SU-DHL-6 (cell line): ENCODE data around the gene PGK2.

Source experiments
- H2AFZ ChIP-seq: fragments of 200-600 bp; sonication (generic); 2 replicates; pipeline ENCODE4 v1.6.1; 2014; ENCODE audit warnings: low read depth, mild to moderate bottlenecking, moderate library complexity, mixed read lengths, antibody characterized with exemption, low read length; ENCODE audit not compliant: severe bottlenecking
- H3F3A ChIP-seq: fragments of 200-600 bp; shearing (Covaris generic); 2 replicates; pipeline ENCODE4 v1.6.0; 2016; ENCODE audit warnings: antibody characterized with exemption, mild to moderate bottlenecking; ENCODE audit not compliant: insufficient read depth
- H3K27ac ChIP-seq: fragments of 200-600 bp; sonication (generic); 2 replicates; pipeline ENCODE4 v1.5.1; 2016; ENCODE audit warnings: low read depth, mild to moderate bottlenecking, low read length, moderate library complexity, mixed read lengths
- H3K27me3 ChIP-seq: fragments of 200-600 bp; sonication (generic), shearing (Covaris generic); 2 replicates; pipeline ENCODE4 v1.6.0; 2014; ENCODE audit warnings: mild to moderate bottlenecking, low read length
- H3K36me3 ChIP-seq: fragments of 200-600 bp; sonication (generic); 2 replicates; pipeline ENCODE4 v1.6.1; 2014; ENCODE audit warnings: mild to moderate bottlenecking, low read length, mixed read lengths
- H3K4me2 ChIP-seq: fragments of 300-600, 200-600 bp; shearing (Covaris generic), sonication (generic); 2 replicates; pipeline ENCODE4 v1.6.0; 2014; ENCODE audit warnings: low read length, low read depth, mild to moderate bottlenecking; ENCODE audit not compliant: poor library complexity, severe bottlenecking
- H3K4me3 ChIP-seq: fragments of 200-600 bp; sonication (generic); 2 replicates; pipeline ENCODE4 v1.5.1; 2014; ENCODE audit warnings: antibody characterized with exemption, low read length, mild to moderate bottlenecking, mixed read lengths; ENCODE audit not compliant: insufficient read depth, poor library complexity, severe bottlenecking
- H3K79me2 ChIP-seq: fragments of 200-600 bp; sonication (generic); 2 replicates; pipeline ENCODE4 v1.6.1; 2014; ENCODE audit warnings: mild to moderate bottlenecking, low read length, moderate library complexity; ENCODE audit not compliant: insufficient read depth
- H3K9ac ChIP-seq: fragments of 200-600 bp; sonication (generic); 2 replicates; pipeline ENCODE4 v1.7.0; 2014; ENCODE audit warnings: mild to moderate bottlenecking, low read length
- H3K9me2 ChIP-seq: fragments of 200-600 bp; sonication (generic); replicated peaks from 2 replicates; pipeline ENCODE4 v1.6.1; 2014; ENCODE audit warnings: low read length; ENCODE audit not compliant: insufficient read depth
- H3K9me3 ChIP-seq: fragments of 200-600 bp; sonication (generic); 2 replicates; pipeline ENCODE4 v1.6.1; 2014; ENCODE audit warnings: low read length, mixed read lengths; ENCODE audit not compliant: insufficient read depth
- H4K20me1 ChIP-seq: fragments of 200-600 bp; sonication (generic); 2 replicates; pipeline ENCODE4 v1.6.1; 2014; ENCODE audit warnings: low read depth, mild to moderate bottlenecking, antibody characterized with exemption, low read length, moderate library complexity, mixed read lengths
- EZH2phosphoT487 ChIP-seq: fragments of 200-600 bp; sonication (generic), shearing (Covaris generic); conservative IDR thresholded peaks from 2 replicates; pipeline ENCODE4 v1.6.1; 2018; ENCODE audit warnings: mild to moderate bottlenecking, antibody characterized with exemption, low read length, moderate library complexity, mixed read lengths
- TF ChIP-seq, protein P1 (sequence below): fragments of 200-600 bp; sonication (generic); IDR thresholded peaks from one replicate; pipeline ENCODE4 v1.5.1; 2017; ENCODE audit warnings: antibody characterized with exemption, mild to moderate bottlenecking, low read length, moderate library complexity; ENCODE audit not compliant: insufficient read depth, poor library complexity, severe bottlenecking

Gene PGK2

DNA sequence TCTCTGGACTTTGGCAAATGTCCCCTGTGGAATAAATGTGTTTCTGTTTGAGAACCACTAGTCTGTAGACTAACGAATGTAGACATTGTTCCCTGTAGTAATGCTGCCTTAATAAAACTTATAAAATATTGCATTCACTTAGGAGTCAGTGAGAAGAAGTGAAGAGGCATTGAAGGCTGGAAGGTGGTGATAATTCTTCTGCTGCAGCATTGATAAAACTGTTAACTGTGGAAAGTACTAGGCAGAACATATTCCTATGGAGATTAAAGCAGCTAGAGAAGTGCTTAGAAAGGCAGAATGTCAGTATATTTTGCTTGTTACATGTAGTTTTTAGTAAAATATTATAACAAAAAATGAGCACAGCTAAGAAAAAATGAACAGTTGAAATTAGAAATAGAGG is 4.8 kb downstream of the PGK2 start:
- H2AFZ ChIP-seq: no peak overlapping the region
- no peaks in the 10 kb centered on the region for H4K20me1 ChIP-seq
- no peak overlapping the region for H3K4me2 ChIP-seq
- no peaks in the 10 kb centered on the region for H3K27me3 ChIP-seq
- TF ChIP-seq EZH2phosphoT487: no peak
- TF ChIP-seq, protein P1, sequence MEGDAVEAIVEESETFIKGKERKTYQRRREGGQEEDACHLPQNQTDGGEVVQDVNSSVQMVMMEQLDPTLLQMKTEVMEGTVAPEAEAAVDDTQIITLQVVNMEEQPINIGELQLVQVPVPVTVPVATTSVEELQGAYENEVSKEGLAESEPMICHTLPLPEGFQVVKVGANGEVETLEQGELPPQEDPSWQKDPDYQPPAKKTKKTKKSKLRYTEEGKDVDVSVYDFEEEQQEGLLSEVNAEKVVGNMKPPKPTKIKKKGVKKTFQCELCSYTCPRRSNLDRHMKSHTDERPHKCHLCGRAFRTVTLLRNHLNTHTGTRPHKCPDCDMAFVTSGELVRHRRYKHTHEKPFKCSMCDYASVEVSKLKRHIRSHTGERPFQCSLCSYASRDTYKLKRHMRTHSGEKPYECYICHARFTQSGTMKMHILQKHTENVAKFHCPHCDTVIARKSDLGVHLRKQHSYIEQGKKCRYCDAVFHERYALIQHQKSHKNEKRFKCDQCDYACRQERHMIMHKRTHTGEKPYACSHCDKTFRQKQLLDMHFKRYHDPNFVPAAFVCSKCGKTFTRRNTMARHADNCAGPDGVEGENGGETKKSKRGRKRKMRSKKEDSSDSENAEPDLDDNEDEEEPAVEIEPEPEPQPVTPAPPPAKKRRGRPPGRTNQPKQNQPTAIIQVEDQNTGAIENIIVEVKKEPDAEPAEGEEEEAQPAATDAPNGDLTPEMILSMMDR: no peak
- no peaks in the 10 kb centered on the region for H3K9me2 ChIP-seq
- H3K27ac ChIP-seq: no peak overlapping the region
- no peaks in the 10 kb centered on the region for H3K9me3 ChIP-seq
- H3K36me3 ChIP-seq: no peaks in the 10 kb centered on the region
- H3K4me3 ChIP-seq: no peak overlapping the region
- H3K79me2 ChIP-seq: no peaks in the 10 kb centered on the region
- no peak overlapping the region for H3K9ac ChIP-seq
- H3F3A ChIP-seq: no peaks in the 10 kb centered on the region

DNA sequence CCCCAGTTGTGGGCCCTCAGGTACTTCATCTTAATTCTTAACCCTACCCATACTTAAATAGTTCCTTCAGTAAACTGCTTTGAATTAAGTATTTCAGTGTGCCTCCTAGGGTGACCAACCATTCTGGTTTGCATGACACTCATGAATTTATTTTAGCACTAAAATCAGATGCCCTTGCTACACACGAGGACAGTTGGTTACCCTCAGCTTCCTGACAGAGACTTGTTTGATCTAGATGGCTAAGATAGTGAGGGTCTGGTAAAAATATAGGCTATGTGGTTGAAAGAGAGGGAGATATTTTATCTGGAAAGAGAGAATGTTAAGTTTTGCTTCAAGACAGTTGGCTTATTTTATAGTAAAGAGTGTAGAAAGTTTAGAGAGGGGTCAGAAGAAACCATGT is 10.6 kb downstream of the PGK2 start:
- Histone ChIP-seq H3K27me3 (no peaks in the 10 kb centered on the region), H3K9me3 (no peaks in the 10 kb centered on the region), H3K4me2 (no peak overlapping the region), H3K36me3 (no peaks in the 10 kb centered on the region), H3K9ac (no peak overlapping the region), H3K27ac (no peak overlapping the region), H3K4me3 (no peak overlapping the region), H2AFZ (no peak overlapping the region), H3F3A (no peaks in the 10 kb centered on the region), H3K79me2 (no peaks in the 10 kb centered on the region), H4K20me1 (no peaks in the 10 kb centered on the region), H3K9me2 (0 out of 2 replicates have a peak, but pooled peaks cover 3% of the 10 kb centered on the region)
- TF ChIP-seq, protein P1: no peak
- TF ChIP-seq EZH2phosphoT487: no peak

DNA sequence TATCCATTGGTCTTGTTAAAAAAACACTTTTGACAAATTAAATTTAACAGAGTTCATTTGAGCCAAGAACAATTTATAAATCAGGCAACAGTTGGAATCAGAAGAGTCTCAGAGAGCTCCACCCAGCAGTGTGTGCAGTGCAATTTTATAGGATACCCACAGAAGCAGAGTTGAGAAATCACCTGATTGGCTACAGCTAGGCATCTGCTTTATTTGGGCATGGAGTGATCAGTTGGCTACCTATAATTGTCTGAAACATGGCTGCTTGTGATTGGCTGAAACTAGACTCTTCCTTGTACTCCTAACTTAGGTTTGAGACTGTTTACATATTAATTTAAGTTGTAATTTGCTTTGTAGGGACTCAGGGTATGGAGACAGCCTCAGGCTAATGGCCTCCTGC is 12.0 kb downstream of the PGK2 start:
- TF ChIP-seq EZH2phosphoT487: no peak
- TF ChIP-seq, protein P1: no peak
- Histone ChIP-seq H3K9ac (no peak overlapping the region), H3K27me3 (no peaks in the 10 kb centered on the region), H3K79me2 (no peaks in the 10 kb centered on the region), H3K9me3 (no peaks in the 10 kb centered on the region), H3K36me3 (no peaks in the 10 kb centered on the region), H3K4me2 (no peak overlapping the region), H3F3A (no peaks in the 10 kb centered on the region), H3K4me3 (no peak overlapping the region), H2AFZ (no peak overlapping the region), H4K20me1 (no peaks in the 10 kb centered on the region), H3K27ac (no peak overlapping the region), H3K9me2 (0 out of 2 replicates have a peak, but pooled peaks cover 3% of the 10 kb centered on the region)

DNA sequence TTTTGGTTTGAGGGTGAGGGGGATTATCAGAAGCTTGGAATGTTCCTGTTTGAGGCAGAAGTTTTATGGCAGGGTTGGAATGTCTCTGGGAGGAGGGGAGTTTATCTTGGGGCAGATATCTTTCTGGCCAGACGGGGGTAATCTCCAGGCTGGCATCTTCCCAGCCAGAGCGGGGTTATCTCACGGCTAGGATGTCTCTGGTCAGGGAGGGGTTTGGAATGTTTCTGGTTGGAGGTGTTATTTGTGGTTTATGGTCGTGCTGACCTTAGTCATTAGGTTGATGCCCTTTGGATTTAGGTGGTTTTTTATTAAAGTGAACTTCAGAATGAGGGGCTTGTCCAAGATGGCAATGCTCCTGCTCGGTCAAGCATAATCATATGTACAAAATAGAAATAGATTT is 14.8 kb downstream of the PGK2 start:
- no peak overlapping the region for H3K9ac ChIP-seq
- no peaks in the 10 kb centered on the region for H3F3A ChIP-seq
- H3K79me2 ChIP-seq: no peaks in the 10 kb centered on the region
- H2AFZ ChIP-seq: no peak overlapping the region
- no peak for TF ChIP-seq EZH2phosphoT487
- TF ChIP-seq, protein P1: no peak
- H3K9me3 ChIP-seq: no peaks in the 10 kb centered on the region
- H3K27me3 ChIP-seq: no peaks in the 10 kb centered on the region
- 0 out of 2 replicates have a peak, but pooled peaks cover 3% of the 10 kb centered on the region for H3K9me2 ChIP-seq
- no peak overlapping the region for H3K27ac ChIP-seq
- no peaks in the 10 kb centered on the region for H4K20me1 ChIP-seq
- H3K36me3 ChIP-seq: no peaks in the 10 kb centered on the region
- no peak overlapping the region for H3K4me3 ChIP-seq
- no peak overlapping the region for H3K4me2 ChIP-seq
